ENCODE results near the gene MYO1G.
A peak's percentile ranks its signal among the peaks of the same experiment; 100 is the strongest.
"Not testable (repeated sequence)": the region's sequence is repeated elsewhere in the genome, so short reads cannot be mapped to it uniquely, and the experiment has no call there.

MYO1G gene

GRCh38 chr7:44978511-44979366 is at the start of gene MYO1G:
MYO1G (minus strand) TSS chr7:44979015; CDS start chr7:44978961, 54 bp downstream.
- no peak for DNase-seq

GRCh38 chr7:45028138-45028919 is 49.5 kb upstream of the MYO1G start:
- peak; percentile 32 for DNase-seq

GRCh38 chr7:45027774-45028114 is 48.9 kb upstream of the MYO1G start:
- peak; percentile 8 for DNase-seq

GRCh38 chr7:45026984-45027773 is 48.4 kb upstream of the MYO1G start:
- peak; percentile 87 for DNase-seq

GRCh38 chr7:45026013-45026412 is 47.2 kb upstream of the MYO1G start:
- DNase-seq, result no peak

DNA sequence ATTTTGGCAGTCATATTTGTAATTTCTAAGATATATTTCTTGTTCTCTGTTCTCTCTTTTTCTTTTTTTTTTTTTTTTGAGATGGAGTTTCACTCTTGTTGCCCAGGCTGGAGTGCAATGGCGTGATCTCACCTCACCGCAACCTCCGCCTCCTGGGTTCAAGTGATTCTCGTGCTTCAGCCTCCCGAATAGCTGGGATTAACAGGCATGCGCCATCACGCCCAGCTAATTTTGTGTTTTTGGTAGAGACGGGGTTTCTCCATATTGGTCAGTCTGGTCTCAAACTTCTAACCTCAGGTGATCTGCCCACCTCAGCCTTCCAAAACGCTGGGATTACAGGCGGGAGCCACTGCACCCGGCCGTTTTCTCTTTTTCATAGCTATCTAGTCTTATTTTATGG is 46.7 kb upstream of the MYO1G start:
- not testable (repeated sequence) for DNase-seq

DNA sequence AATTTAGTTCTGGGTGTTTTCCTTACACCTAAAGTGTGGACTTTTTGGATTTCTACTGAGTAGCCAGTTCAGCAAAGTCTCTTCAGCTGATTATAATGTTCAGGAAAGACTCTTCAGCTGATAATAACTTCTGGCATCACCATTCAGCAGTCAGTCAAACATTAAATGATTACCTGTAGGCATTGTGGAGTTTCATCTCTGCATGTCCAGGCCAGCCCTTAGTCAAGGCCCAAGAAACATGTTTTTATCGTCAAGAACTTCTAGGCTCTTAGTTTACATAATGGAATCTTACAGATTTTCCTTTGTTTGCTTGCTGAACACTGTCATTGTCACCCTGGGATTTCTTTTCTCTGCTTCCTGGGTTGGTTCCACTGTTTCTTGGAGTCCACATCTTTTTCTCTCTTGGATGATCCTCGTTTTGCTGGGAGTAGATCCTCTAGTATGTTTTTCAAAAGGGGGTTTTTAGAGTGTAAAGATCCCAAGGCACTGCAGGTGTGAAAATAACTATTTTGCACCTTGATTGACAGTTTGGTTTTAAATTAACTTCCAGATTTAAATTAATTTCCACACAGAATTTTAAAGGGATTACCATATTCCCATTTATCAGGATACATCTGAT is 45.4 kb upstream of the MYO1G start:
- DNase-seq, result no peak

- DNase-seq, result peak; percentile 12
Observed at GRCh38 chr7:45021604-45022296, 42.9 kb upstream of the MYO1G start.

GRCh38 chr7:45020915-45021314 is 42.1 kb upstream of the MYO1G start:
- no peak for DNase-seq

- DNase-seq, result no peak
Observed at GRCh38 chr7:45017253-45017652, 38.4 kb upstream of the MYO1G start.

DNA sequence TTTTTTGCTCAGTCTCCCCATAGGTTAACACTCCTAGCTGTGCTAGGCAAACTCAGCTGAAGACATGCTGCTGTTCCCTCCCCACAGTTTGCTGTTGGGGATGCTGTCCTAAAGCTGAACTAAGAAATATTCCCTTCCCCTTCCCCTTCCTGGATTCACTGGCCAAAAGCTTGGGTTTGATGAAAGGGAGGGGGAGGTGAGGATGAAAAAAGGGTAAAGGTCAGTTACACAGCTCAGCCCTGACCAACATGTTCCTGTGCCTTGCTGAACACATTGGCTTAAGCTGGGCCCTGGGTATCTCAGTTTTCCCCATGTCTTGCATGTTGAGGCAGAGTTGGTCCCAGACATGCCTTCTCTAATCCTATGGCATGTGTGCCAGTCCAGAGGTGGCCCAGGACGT is 36.5 kb upstream of the MYO1G start:
- no peak for DNase-seq

DNA sequence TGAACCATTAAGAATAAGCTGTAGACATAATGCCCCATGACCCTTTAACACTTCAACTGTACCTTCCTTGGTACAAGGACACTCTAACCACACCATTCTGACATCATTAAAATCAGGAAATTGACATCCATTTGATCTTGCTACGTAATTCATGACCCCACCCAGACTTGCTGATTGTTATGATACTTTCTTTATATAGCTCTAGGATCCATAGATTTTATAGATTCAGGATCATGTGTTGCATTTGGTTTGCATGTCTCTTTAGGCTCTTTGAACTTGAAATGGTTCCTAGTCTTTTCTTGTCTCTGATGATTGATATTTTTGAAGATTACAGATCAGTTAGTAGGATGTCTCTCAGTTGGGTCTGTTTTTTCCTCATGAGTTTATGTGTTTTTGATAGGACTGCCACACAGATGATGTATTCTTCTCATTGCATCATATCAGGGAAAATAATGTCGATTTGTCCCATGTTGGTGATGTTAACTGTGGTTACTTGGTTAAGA is 34.7 kb upstream of the MYO1G start:
- DNase-seq, result no peak

DNA sequence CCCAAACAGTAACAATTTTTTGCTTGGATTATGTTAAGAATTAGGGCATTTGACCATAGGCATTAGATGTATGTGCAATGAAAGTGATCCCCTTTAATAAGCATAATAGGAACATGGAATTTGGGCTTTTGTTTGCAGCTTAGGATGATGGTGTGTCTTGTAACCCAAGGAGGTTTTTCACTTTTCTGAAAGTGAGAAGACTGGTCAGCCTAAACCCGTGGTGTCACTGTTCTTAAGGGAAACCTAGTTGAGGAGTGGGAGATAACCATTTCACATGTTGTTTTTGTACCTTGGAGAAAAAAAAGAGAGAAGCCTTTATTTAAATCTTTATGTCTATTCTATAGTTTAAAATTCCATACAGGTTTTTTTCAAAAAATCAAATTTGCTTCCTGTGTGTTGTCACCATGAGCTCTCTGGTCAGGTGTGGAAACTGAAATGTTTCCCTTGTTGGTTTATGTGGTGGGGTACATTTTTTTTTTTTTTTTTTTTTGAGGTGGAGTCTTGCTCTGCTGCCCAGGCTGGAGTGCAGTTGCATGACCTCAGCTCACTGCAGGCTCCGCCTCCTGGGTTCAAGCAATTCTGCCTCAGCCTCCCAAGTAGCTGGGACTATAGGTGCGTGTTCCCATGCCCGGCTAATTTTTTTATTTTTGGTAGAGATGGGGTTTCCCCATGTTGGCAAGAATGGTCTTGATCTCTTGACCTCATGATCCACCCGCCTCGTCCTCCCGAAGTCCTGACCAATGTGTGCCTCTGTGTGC is 28.9 kb upstream of the MYO1G start:
- DNase-seq, result no peak

DNA sequence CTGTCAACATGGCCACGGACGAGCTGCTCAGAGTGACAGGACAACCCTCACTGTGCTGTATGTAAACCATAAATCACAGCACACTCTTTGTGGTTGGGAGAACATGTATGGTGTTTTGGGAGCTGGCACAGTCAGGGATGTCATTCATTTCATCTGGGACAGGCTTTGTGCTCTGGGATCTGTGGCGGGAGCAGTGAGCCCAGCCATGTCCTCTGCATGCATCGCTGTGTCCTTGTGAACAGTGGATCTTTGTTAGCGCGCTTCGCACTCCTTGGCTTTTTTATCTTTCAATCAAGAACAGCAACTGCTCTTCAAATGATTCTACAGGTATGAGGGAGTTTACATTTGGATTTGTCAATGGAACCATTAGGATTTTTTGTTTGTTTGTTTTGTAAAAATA is 28.3 kb upstream of the MYO1G start:
- no peak for DNase-seq

GRCh38 chr7:45003789-45004188 is 25.0 kb upstream of the MYO1G start:
- DNase-seq, result no peak

DNA sequence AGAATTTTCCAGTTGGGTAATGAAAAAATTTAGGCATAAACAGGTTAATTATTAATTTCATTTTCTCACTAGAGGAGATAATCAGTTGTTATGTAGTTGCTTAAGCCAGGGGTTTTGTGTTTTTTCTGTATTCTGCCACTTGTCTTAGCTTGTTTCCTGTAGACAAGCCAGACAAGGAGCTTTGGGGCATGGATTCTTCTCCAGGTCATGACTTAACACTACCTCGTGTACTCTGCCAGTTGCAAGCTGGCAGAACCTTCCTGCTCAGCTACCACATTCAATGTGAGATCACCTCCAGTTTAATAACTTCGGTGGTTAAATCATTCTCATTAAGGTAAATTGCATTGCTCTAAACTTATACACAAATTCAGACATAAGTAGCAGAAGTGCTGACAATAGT is 23.0 kb upstream of the MYO1G start:
- DNase-seq, result peak; percentile 31

DNA sequence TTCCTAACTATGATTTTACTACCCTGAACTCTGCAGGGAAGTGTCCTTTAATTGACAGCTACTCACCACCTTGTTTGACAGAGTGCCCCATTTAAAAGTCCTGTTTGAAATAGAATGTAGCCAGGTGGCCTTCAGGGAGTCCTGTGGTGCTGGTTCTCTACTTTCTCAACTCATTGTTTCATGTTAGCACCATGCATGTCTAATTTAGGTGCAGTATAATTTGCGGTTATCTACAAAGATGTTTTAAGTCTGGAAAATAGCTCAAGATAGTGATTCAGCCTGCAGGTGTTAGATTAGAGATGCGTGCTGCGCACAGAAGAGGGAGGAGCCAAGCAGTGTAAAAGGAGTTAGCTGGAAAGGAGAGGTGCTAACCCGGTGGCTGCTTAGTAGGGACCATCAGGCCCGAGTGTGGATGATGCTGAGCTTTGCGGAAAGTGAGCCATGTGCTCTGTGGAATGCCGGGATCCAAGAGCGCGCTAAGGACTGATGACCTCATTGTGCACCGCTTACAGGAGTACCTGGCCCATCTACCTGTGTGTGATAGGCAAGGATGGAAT is 22.4 kb upstream of the MYO1G start:
- DNase-seq, result peak; percentile 91

DNA sequence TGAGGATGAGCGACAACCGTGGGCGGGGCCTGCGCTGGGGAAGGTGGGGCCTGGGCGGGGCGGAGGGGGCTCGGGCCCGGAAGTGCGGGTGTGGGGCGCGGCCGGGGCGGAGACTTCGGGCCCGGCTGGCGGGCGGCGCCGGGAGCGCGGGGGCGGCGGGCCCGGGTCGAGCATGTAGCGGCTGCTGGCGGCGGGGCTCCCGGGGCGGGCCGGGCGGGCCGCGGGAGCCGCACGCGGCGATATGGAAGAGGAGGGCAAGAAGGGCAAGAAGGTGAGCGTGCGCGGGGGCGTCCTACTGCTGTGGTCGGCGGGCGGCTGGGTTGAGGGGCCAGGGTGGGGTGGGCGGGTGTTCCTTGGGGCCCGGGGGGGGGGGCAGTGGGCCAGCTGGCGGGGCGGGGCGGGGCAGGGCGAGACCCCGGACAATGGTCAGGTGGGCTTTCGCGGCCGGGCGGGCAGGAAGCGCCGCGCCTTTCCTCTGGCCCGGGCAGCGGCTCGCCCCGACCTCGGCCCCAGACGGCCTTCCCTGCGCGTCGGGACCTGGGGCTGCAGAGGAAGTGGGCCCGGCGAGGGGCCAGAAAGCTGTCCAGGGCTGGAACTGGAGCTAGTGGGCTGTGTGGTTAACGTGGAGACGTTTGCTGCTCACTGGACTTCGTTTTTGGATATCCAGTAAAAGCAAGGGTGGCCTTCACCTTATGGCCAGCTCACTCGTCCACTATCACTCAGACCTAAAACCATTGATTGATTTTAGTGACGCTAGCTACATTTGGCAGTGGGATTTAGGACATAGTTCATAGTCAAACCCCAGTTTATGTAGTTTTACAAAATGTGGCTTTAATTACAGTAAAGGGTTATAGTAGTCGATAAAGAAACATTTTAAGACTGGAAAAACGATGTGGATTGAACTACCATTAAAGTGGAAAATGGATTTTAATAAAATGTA is 21.5 kb upstream of the MYO1G start, which contains the start of gene CCM2:
Gene CCM2, plus strand, starts transcription at position 109 of the 940 bp plus-strand sequence. Its CDS starts 133 bp downstream, at position 242.
- DNase-seq, result peak; percentile 57

GRCh38 chr7:44999245-45000092 is 20.7 kb upstream of the MYO1G start:
- DNase-seq, result peak; percentile 100

All from RPMI8226 (cell line).